GM12878 (cell line): ENCODE measurements around the gene CFAP97D2. TPM values are rescaled to one million over a fixed set of nuclear protein-coding genes. Genes with fewer than 3 reads are reported as not detected.
"Not testable (repeated sequence)": the region's sequence is repeated elsewhere in the genome, so short reads cannot be mapped to it uniquely, and the experiment has no call there.

ENCODE experiments used
- ATAC-seq: fragments of 200-7000 bp; cut with Tn5 transposase; 3 replicates; pipeline ENCODE4 v1.9.1; 2020; ENCODE audit warnings: mild to moderate bottlenecking, moderate library complexity
- BruUV-seq: library from RNA; stranded (reverse); fragments of 400-500 nt; replicated peaks from 2 replicates; lab custom pipeline; 2021; lab: Mats Ljungman, UMichigan
- CTCF ChIA-PET: fragments of 300-600 bp; sonication (Branson Sonifier 250); formaldehyde crosslinking; extraction: SDS; loops from one replicate; lab custom pipeline; 2021; ENCODE audit warnings: inconsistent platforms; lab: Yijun Ruan, JAX
- POLR2A ChIA-PET: fragments of 350-600 bp; formaldehyde crosslinking; extraction: SDS; loops from one replicate; lab custom pipeline; 2021; ENCODE audit warnings: inconsistent platforms; lab: Charles Lee
- RAD21 ChIA-PET: fragments of 300-600 bp; sonication (Branson Sonifier 250); formaldehyde crosslinking; loops from one replicate; lab custom pipeline; 2023; ENCODE audit warnings: antibody characterized with exemption; ENCODE audit not compliant: unreplicated experiment; lab: Charles Lee
- SMC1A ChIA-PET: fragments of 300-600 bp; sonication (Branson Sonifier 250); formaldehyde crosslinking; loops from one replicate; lab custom pipeline; 2023; ENCODE audit not compliant: unreplicated experiment, uncharacterized antibody; lab: Charles Lee
- DNase-seq: peaks from one replicate; pipeline ENCODE4 v3.0.0-alpha.2; 2011; ENCODE audit warnings: low read depth, low spot score
- FAIRE-seq: peaks from 3 replicates; lab custom pipeline; 2011; peaks lifted over from hg19 to GRCh38; lab: Jason Lieb, UNC
- H2AFZ ChIP-seq: 2 replicates; pipeline ENCODE4 v1.6.0; 2011; ENCODE audit warnings: low read depth, low read length, control low read depth; ENCODE audit not compliant: control insufficient read depth
- H3K27ac ChIP-seq: 2 replicates; pipeline ENCODE4 v1.5.1; 2011; ENCODE audit warnings: control low read depth; ENCODE audit not compliant: control insufficient read depth, insufficient read depth
- H3K27me3 ChIP-seq, 2 experiments: replicated peaks in 1 of 2; 2 replicates each; pipeline versions ENCODE4 v1.6.0 to v1.6.1; 2011; ENCODE audit warnings: low read length in 1 of 2; ENCODE audit not compliant: control insufficient read depth in 2 of 2, insufficient read depth in 2 of 2
- H3K36me3 ChIP-seq, 2 experiments: 2 replicates each; pipeline ENCODE4 v1.5.1; 2011; ENCODE audit warnings: low read length in 1 of 2; ENCODE audit not compliant: control insufficient read depth in 2 of 2, insufficient read depth in 2 of 2
- H3K4me1 ChIP-seq: 2 replicates; pipeline ENCODE4 v1.6.1; 2011; ENCODE audit warnings: mild to moderate bottlenecking, low read length, moderate library complexity, mixed read lengths; ENCODE audit not compliant: control insufficient read depth, insufficient read depth
- H3K4me2 ChIP-seq: 2 replicates; pipeline ENCODE4 v1.6.0; 2011; ENCODE audit warnings: control low read depth; ENCODE audit not compliant: control insufficient read depth, insufficient read depth
- H3K4me3 ChIP-seq: fragments of 200-600 bp; sonication (generic); 2 replicates; pipeline ENCODE4 v1.5.1; 2016
- H3K79me2 ChIP-seq: 2 replicates; pipeline ENCODE4 v1.6.0; 2011; ENCODE audit warnings: low read length; ENCODE audit not compliant: control insufficient read depth, insufficient read depth
- H3K9ac ChIP-seq: 2 replicates; pipeline ENCODE4 v1.8.0; 2011; ENCODE audit warnings: low read length, control low read depth, mixed read lengths; ENCODE audit not compliant: control insufficient read depth, insufficient read depth
- H3K9me3 ChIP-seq: replicated peaks from 3 replicates; pipeline ENCODE4 v1.5.1; 2011; ENCODE audit warnings: mild to moderate bottlenecking, low read length; ENCODE audit not compliant: control insufficient read depth, insufficient read depth
- H4K20me1 ChIP-seq: 2 replicates; pipeline ENCODE4 v1.6.0; 2011; ENCODE audit not compliant: control insufficient read depth, insufficient read depth
- CHD2 ChIP-seq: IDR thresholded peaks from 2 replicates; pipeline ENCODE4 v1.6.1; 2011; ENCODE audit warnings: low read depth, low read length, improper control_type of control experiment, borderline replicate concordance
- MTA2 ChIP-seq: fragments of 450-650 bp; IDR thresholded peaks from 2 replicates; pipeline ENCODE4 v1.6.1; 2016; ENCODE audit warnings: low read depth, mild to moderate bottlenecking, moderate library complexity
- PAX5 ChIP-seq: IDR thresholded peaks from 2 replicates; pipeline ENCODE4 v1.6.1; 2011; ENCODE audit warnings: low read depth, low read length, borderline replicate concordance
- POLR2AphosphoS5 ChIP-seq: IDR thresholded peaks from 2 replicates; pipeline ENCODE4 v1.6.1; 2011; ENCODE audit warnings: mild to moderate bottlenecking, low read length, inconsistent platforms
- SIX5 ChIP-seq: IDR thresholded peaks from 2 replicates; pipeline ENCODE4 v1.6.1; 2011; ENCODE audit warnings: mild to moderate bottlenecking, low read depth, low read length, moderate library complexity; ENCODE audit not compliant: severe bottlenecking
- SMC3 ChIP-seq: IDR thresholded peaks from 2 replicates; pipeline ENCODE4 v1.6.1; 2011; ENCODE audit warnings: low read length, improper control_type of control experiment, borderline replicate concordance
- WGBS: methylation state at CpG from one replicate; pipeline ENCODE4 v1.1.6; 2016; ENCODE audit warnings: low lambda C conversion rate; ENCODE audit not compliant: insufficient replicate concordance, insufficient coverage; ENCODE audit errors: missing lambda C conversion rate; 5-methylcytosine and 5-hydroxymethylcytosine counted together
- in situ Hi-C: fragments of 300-500 bp; cut with MboI; formaldehyde crosslinking; loops from 9 replicates; pipeline ENCODE4 v1.14.3; 2018; ENCODE audit warnings: mixed read lengths
- intact Hi-C: fragments of 100-400 bp; cut with micrococcal nuclease; formaldehyde crosslinking; loops from one replicate; pipeline ENCODE4 v1.14.2; 2022; ENCODE audit not compliant: unreplicated experiment
- polyA plus RNA-seq, 11 experiments: library from polyadenylated mRNA; depleted of rRNA in 4 of 11; unstranded in 6 of 11; stranded (reverse) in 5 of 11; fragments of >200 nt; fragmentation: Nextera tagmentation in 4 of 11; fragmentation: Illumina TruSeq in 1 of 11; extraction: Ambion mirVana in 4 of 11; extraction: Trizol in 1 of 11; gene quantifications; 1 replicate in 1 of 11; 2 replicates in 10 of 11; pipeline versions ENCODE4 v1.2.1 to v1.2.3, GENCODE V29; 2011 to 2016; ENCODE audit warnings: inconsistent platforms in 2 of 11, missing spikeins in 2 of 11, low read depth in 1 of 11
- total RNA-seq, 4 experiments: library from RNA; depleted of rRNA in 3 of 4; stranded (reverse); fragments of >200 nt in 3 of 4; fragmentation: Illumina TruSeq in 1 of 4; extraction: Trizol in 1 of 4; gene quantifications; 2 replicates each; pipeline versions ENCODE4 v1.2.1 to v1.2.3, GENCODE V29; 2013 to 2021

The CFAP97D2 gene
- total and polyA plus RNA-seq, 10 of the 15 experiments (the other 5 are each of a cell fraction or from before 2014, with no cell fraction given) = not detected

DNA sequence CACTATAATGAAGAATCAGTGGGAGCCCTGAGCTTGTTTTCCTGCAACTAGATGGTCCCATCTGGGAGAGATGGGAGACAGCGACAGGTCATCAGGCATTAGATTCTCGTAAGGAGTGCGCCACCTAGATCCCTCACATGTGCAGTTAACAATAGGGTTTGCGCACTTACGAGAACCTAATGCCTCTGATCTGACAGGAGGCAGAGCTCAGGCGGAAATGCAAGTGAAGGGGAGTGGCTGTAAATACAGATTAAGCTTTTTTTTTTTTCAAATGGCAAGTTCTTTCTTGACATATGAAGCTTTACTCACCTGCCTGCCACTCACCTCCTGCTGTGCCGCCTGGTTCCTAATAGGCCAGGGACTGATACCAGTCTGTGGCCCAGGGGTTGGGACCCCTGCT is 70.0 kb downstream of the CFAP97D2 start:
- intact Hi-C loops = no loop called here
- Histone ChIP-seq H3K9ac (no peak overlapping the region), H3K27ac (no peak overlapping the region), H3K4me2 (no peak overlapping the region), H3K79me2 (no peaks in the 10 kb centered on the region), H3K27me3 (no peaks in the 10 kb centered on the region), H3K36me3 (peaks cover 3 to 38% of the 10 kb centered on the region in 2 experiments; a peak in 3 of 4 replicates), H3K4me1 (no peaks in the 10 kb centered on the region), H4K20me1 (no peaks in the 10 kb centered on the region), H2AFZ (no peak overlapping the region), H3K9me3 (no peaks in the 10 kb centered on the region), H3K4me3 (no peak overlapping the region)
- BruUV-seq = no TSS peak
- in situ Hi-C loops = no loop called here
- no peak for FAIRE-seq
- ChIA-PET CTCF (interaction anchor here (1.3 kb wide), 1 partner anchor 10 kb away, joined by 4 read pairs; no protein-coding TSS in a partner anchor), POLR2A (interaction anchor here (0.7 kb wide), 1 partner anchor 8 kb away, joined by 3 read pairs; no protein-coding TSS in a partner anchor), SMC1A (interaction anchor here (1.6 kb wide), 1 partner anchor 9 kb away, joined by 4 read pairs; no protein-coding TSS in a partner anchor), RAD21 (no interaction called here)
- ATAC-seq = no peak
- DNase-seq = no peak
- TF ChIP-seq PAX5 (no peak), SMC3 (no peak), MTA2 (no peak), SIX5 (no peak), POLR2AphosphoS5 (no peak), CHD2 (no peak)
- WGBS = 97% methylated on average over 7 of the region's 7 CpGs

DNA sequence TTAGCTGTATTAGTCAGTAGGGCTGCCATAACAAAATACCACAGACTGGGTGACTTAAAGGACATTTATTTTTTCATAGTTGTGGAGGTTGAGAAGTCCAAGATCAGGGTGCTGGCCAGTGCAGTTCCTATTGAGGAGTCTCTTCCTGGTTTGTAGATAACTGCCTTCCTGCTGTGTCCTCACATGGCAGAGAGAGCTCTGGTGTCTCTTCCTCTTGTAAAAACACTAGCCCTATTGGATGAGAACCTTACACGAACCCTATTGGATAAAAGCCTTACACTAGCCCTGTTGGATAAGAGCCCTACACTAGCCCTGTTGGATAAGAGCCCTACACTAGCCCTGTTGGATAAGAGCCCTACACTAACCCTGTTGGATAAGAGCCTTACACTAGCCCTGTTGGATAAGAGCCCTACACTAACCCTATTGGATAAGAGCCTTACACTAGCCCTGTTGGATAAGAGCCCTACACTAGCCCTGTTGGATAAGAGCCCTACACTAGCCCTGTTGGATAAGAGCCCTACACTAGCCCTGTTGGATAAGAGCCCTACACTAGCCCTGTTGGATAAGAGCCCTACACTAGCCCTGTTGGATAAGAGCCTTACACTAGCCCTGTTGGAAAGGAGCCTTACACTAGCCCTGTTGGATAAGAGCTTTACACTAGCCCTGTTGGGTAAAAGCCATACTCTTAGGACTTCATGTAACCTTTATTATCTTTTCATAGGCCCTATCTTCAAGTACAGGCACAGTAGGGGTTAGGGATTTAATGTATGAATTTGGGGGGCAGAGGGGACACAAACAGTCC is 72.8 kb downstream of the CFAP97D2 start:
- H3K36me3 ChIP-seq = peaks cover 2 to 38% of the 10 kb centered on the region in 2 experiments; a peak in 3 of 4 replicates
- H3K4me1 ChIP-seq, intact Hi-C loops, ATAC-seq, H3K27me3 ChIP-seq, FAIRE-seq, POLR2A ChIA-PET, H3K79me2 ChIP-seq, H4K20me1 ChIP-seq, H3K9ac ChIP-seq, H3K4me2 ChIP-seq, DNase-seq, RAD21 ChIA-PET, H3K27ac ChIP-seq, H3K9me3 ChIP-seq, BruUV-seq, H3K4me3 ChIP-seq, in situ Hi-C loops, H2AFZ ChIP-seq, CTCF ChIA-PET: not testable (repeated sequence)
- SMC1A ChIA-PET = interaction anchor here (1.3 to 1.4 kb wide), 2 partner anchors 16 to 89 kb away, joined by 3 to 4 read pairs; no protein-coding TSS in a partner anchor
- WGBS = 35% methylated on average over 1 of the region's 1 CpG
